ENCODE data around the gene CALML4.

- peak; percentile 60 for TF ChIP-seq CTCF (IDR thresholded peaks at IDR 0.05; ENCODE audit: insufficient read depth, low read length)
- TF ChIP-seq REST (IDR thresholded peaks at IDR 0.05; ENCODE audit: insufficient replicate concordance, low read depth), result no peak
- no peak for TF ChIP-seq SPI1 (IDR thresholded peaks at IDR 0.05; ENCODE audit: borderline replicate concordance, low read depth)
- no peak for TF ChIP-seq GABPA (IDR thresholded peaks at IDR 0.05; ENCODE audit: low read depth)
- TF ChIP-seq POLR2AphosphoS5 (IDR thresholded peaks at IDR 0.05; ENCODE audit: low read depth), result no peak
Measured at GRCh38 chr15:68154923-68155559, 50.1 kb downstream of the CALML4 start.

Measured in HL-60 (cell line).